HEK293 (cell line): ENCODE data around the gene FZR1.

Source experiments
- CTCF ChIA-PET: fragments of 350-600 bp; formaldehyde crosslinking; extraction: SDS; loops from one replicate; lab custom pipeline; 2021; ENCODE audit warnings: antibody characterized with exemption; lab: Yijun Ruan, JAX
- POLR2A ChIA-PET: fragments of 300-600 bp; formaldehyde crosslinking; extraction: SDS; loops from one replicate; lab custom pipeline; 2020; ENCODE audit warnings: antibody characterized with exemption, inconsistent platforms; lab: Yijun Ruan, JAX
- H3K27ac ChIP-seq: fragments of 200-500 bp; sonication (Bioruptor generic); 2 replicates; pipeline ENCODE4 v1.5.1; 2014; ENCODE audit warnings: low read depth, low read length, control low read depth, inconsistent platforms; ENCODE audit errors: extremely low read depth
- H3K36me3 ChIP-seq, 2 experiments: fragments of 200-500 bp in 1 of 2; sonication (Bioruptor generic) in 1 of 2; 1 replicate in 1 of 2; 2 replicates in 1 of 2; pipeline ENCODE4 v1.5.1; 2014 to 2017; ENCODE audit warnings: inconsistent platforms in 2 of 2, low read length in 2 of 2; ENCODE audit not compliant: control insufficient read depth in 2 of 2, insufficient read depth in 1 of 2
- H3K4me1 ChIP-seq: fragments of 200-500 bp; sonication (Bioruptor generic); 2 replicates; pipeline ENCODE4 v1.5.1; 2014; ENCODE audit warnings: mild to moderate bottlenecking, low read length, inconsistent platforms; ENCODE audit not compliant: control insufficient read depth, insufficient read depth
- H3K4me3 ChIP-seq: 2 replicates; pipeline ENCODE4 v1.5.1; 2011; ENCODE audit warnings: low read depth, mild to moderate bottlenecking, control low read depth, low read length, moderate library complexity
- H3K9me3 ChIP-seq: fragments of 200-500 bp; sonication (Bioruptor generic); 2 replicates; pipeline ENCODE4 v1.5.1; 2014; ENCODE audit warnings: low read depth, low read length, inconsistent platforms; ENCODE audit not compliant: control insufficient read depth, insufficient read depth
- ATF2 ChIP-seq: fragments of 450-650 bp; formaldehyde crosslinking; IDR thresholded peaks from 2 replicates; pipeline ENCODE4 v1.5.1; 2016; ENCODE audit warnings: missing biosample characterization, missing genetic modification characterization, low read depth
- EGR2 ChIP-seq: fragments of 450-650 bp; formaldehyde crosslinking; IDR thresholded peaks from 2 replicates; pipeline ENCODE4 v1.5.1; 2016; ENCODE audit warnings: low read depth, missing biosample characterization, missing genetic modification characterization
- GFI1B ChIP-seq: fragments of 450-650 bp; formaldehyde crosslinking; IDR thresholded peaks from 2 replicates; pipeline ENCODE4 v1.5.1; 2016; ENCODE audit warnings: missing biosample characterization, missing genetic modification characterization
- GLIS1 ChIP-seq: fragments of 450-650 bp; formaldehyde crosslinking; IDR thresholded peaks from 2 replicates; pipeline ENCODE4 v1.5.1; 2016; ENCODE audit warnings: missing biosample characterization, missing genetic modification characterization
- IKZF3 ChIP-seq: fragments of 450-650 bp; IDR thresholded peaks from 2 replicates; pipeline ENCODE4 v1.5.0; 2018; ENCODE audit warnings: missing biosample characterization, mild to moderate bottlenecking, missing genetic modification characterization, moderate library complexity
- KLF1 ChIP-seq: fragments of 450-650 bp; formaldehyde crosslinking; IDR thresholded peaks from 2 replicates; pipeline ENCODE4 v1.5.1; 2016; ENCODE audit warnings: missing biosample characterization, missing genetic modification characterization
- MYNN ChIP-seq: fragments of 450-650 bp; formaldehyde crosslinking; IDR thresholded peaks from 2 replicates; pipeline ENCODE4 v1.5.1; 2016; ENCODE audit warnings: missing biosample characterization, missing genetic modification characterization, borderline replicate concordance
- OVOL3 ChIP-seq: fragments of 450-650 bp; formaldehyde crosslinking; IDR thresholded peaks from 2 replicates; pipeline ENCODE4 v1.5.1; 2016; ENCODE audit warnings: missing biosample characterization, missing genetic modification characterization
- PBX3 ChIP-seq: sonication (generic); formaldehyde crosslinking; IDR thresholded peaks from 2 replicates; pipeline ENCODE4 v1.8.1; 2022; ENCODE audit warnings: mild to moderate bottlenecking, moderate library complexity, missing genetic modification reagents
- TCF7L2 ChIP-seq: IDR thresholded peaks from 2 replicates; pipeline ENCODE4 v1.6.1; 2011; ENCODE audit warnings: low read depth, mild to moderate bottlenecking, inconsistent platforms, low read length, moderate library complexity, borderline replicate concordance
- YY2 ChIP-seq: fragments of 450-650 bp; formaldehyde crosslinking; IDR thresholded peaks from 2 replicates; pipeline ENCODE4 v1.5.1; 2016; ENCODE audit warnings: missing biosample characterization, missing genetic modification characterization
- ZBTB11 ChIP-seq: fragments of 450-650 bp; formaldehyde crosslinking; conservative IDR thresholded peaks from 2 replicates; pipeline ENCODE4 v1.5.1; 2016; ENCODE audit warnings: low read depth, missing biosample characterization, missing genetic modification characterization
- ZBTB44 ChIP-seq: fragments of 450-650 bp; IDR thresholded peaks from 2 replicates; pipeline ENCODE4 v1.5.1; 2018; ENCODE audit warnings: missing biosample characterization, mild to moderate bottlenecking, missing genetic modification characterization
- ZFHX2 ChIP-seq: fragments of 450-650 bp; formaldehyde crosslinking; conservative IDR thresholded peaks from 2 replicates; pipeline ENCODE4 v1.5.1; 2016; ENCODE audit warnings: missing biosample characterization, missing genetic modification characterization
- ZIC2 ChIP-seq: fragments of 450-650 bp; formaldehyde crosslinking; IDR thresholded peaks from 2 replicates; pipeline ENCODE4 v1.5.1; 2016; ENCODE audit warnings: missing biosample characterization, missing genetic modification characterization
- ZNF335 ChIP-seq: fragments of 450-650 bp; formaldehyde crosslinking; conservative IDR thresholded peaks from 2 replicates; pipeline ENCODE4 v1.5.1; 2016; ENCODE audit warnings: missing biosample characterization, missing genetic modification characterization
- ZNF341 ChIP-seq: fragments of 450-650 bp; formaldehyde crosslinking; IDR thresholded peaks from 2 replicates; pipeline ENCODE4; 2016; ENCODE audit warnings: low read depth, missing biosample characterization, missing genetic modification characterization
- ZNF416 ChIP-seq: fragments of 450-650 bp; formaldehyde crosslinking; IDR thresholded peaks from 2 replicates; pipeline ENCODE4 v1.5.1; 2016; ENCODE audit warnings: missing biosample characterization, missing genetic modification characterization
- ZNF510 ChIP-seq: fragments of 450-650 bp; formaldehyde crosslinking; IDR thresholded peaks from 2 replicates; pipeline ENCODE4 v1.5.1; 2018; ENCODE audit warnings: mild to moderate bottlenecking, missing genetic modification characterization, missing biosample characterization; ENCODE audit not compliant: insufficient replicate concordance
- ZNF530 ChIP-seq: fragments of 450-650 bp; formaldehyde crosslinking; IDR thresholded peaks from 2 replicates; pipeline ENCODE4 v1.5.1; 2016; ENCODE audit warnings: low read depth, missing biosample characterization, missing genetic modification characterization
- ZNF629 ChIP-seq: fragments of 450-650 bp; formaldehyde crosslinking; IDR thresholded peaks from 2 replicates; pipeline ENCODE4 v1.5.1; 2017; ENCODE audit warnings: missing biosample characterization, missing genetic modification characterization
- ZNF654 ChIP-seq: fragments of 450-650 bp; formaldehyde crosslinking; IDR thresholded peaks from 2 replicates; pipeline ENCODE4 v1.5.1; 2016; ENCODE audit warnings: low read depth, missing biosample characterization, missing genetic modification characterization
- ZNF692 ChIP-seq: fragments of 450-650 bp; formaldehyde crosslinking; IDR thresholded peaks from 2 replicates; pipeline ENCODE4 v1.5.1; 2016; ENCODE audit warnings: missing biosample characterization, missing genetic modification characterization
- ZNF76 ChIP-seq: fragments of 450-650 bp; formaldehyde crosslinking; IDR thresholded peaks from 2 replicates; pipeline ENCODE4; 2016; ENCODE audit warnings: low read depth, missing biosample characterization, missing genetic modification characterization, borderline replicate concordance
- ZNF768 ChIP-seq: fragments of 450-650 bp; formaldehyde crosslinking; IDR thresholded peaks from 2 replicates; pipeline ENCODE4 v1.5.1; 2018; ENCODE audit warnings: missing biosample characterization, mild to moderate bottlenecking, missing genetic modification characterization
- ZNF843 ChIP-seq: fragments of 450-650 bp; formaldehyde crosslinking; IDR thresholded peaks from 2 replicates; pipeline ENCODE4 v1.5.1; 2016; ENCODE audit warnings: missing biosample characterization, missing genetic modification characterization
- ZSCAN30 ChIP-seq: fragments of 450-650 bp; IDR thresholded peaks from 2 replicates; pipeline ENCODE4 v1.5.1; 2018; ENCODE audit warnings: missing biosample characterization, mild to moderate bottlenecking, missing genetic modification characterization, moderate library complexity

The FZR1 gene

GRCh38 chr19:3505598-3506383 is at the start of gene FZR1 (continued):
- TF ChIP-seq ZNF692 (tag by site-specific recombination) (peak; percentile 77), ZBTB11 (tag by site-specific recombination) (peak; percentile 81), KLF1 (tag by site-specific recombination) (peak; percentile 77), ZNF530 (no peak), GLIS1 (tag by site-specific recombination) (peak; percentile 65), ZIC2 (peak; percentile 58), ATF2 (peak; percentile 28; the same call in 1 of the 2 replicates), ZNF843 (tag by site-specific recombination) (peak; percentile 47; the same call in 1 of the 2 replicates), ZNF629 (tag by site-specific recombination) (peak; percentile 99), ZNF76 (tag by site-specific recombination) (peak; percentile 95), GFI1B (no peak), YY2 (peak; percentile 26; the same call in 1 of the 2 replicates), ZNF335 (tag by site-specific recombination) (peak; percentile 88), OVOL3 (tag by site-specific recombination) (no peak), ZNF341 (no peak), PBX3 (CRISPR knock-in tag) (0 out of 2 replicates have a peak, but pooled peaks have one; percentile 27), IKZF3 (no peak)

- ChIA-PET POLR2A (interaction anchor here (0.6 kb wide), 1 partner anchor 122 kb away, joined by 4 read pairs; no protein-coding TSS in a partner anchor), CTCF (no interaction called here)
- H3K27ac ChIP-seq, result no peak overlapping the region
- peaks cover 8% of the 10 kb centered on the region for H3K4me1 ChIP-seq
- peaks cover 0 to 37% of the 10 kb centered on the region in 2 experiments; a peak in 2 of 3 replicates for H3K36me3 ChIP-seq
- no peaks in the 10 kb centered on the region for H3K9me3 ChIP-seq
- no peak overlapping the region for H3K4me3 ChIP-seq
- no peak for TF ChIP-seq ZNF510 (tag by site-specific recombination)
- TF ChIP-seq EGR2, result 0 out of 2 replicates have a peak, but pooled peaks have one; percentile 16
- no peak for TF ChIP-seq ZBTB44
- TF ChIP-seq ZNF416 (tag by site-specific recombination), result no peak
- TF ChIP-seq ZNF654 (tag by site-specific recombination), result no peak
- no peak for TF ChIP-seq TCF7L2
- 0 out of 2 replicates have a peak, but pooled peaks have one; percentile 19 for TF ChIP-seq ZFHX2 (tag by site-specific recombination)
- TF ChIP-seq MYNN (tag by site-specific recombination), result no peak
- TF ChIP-seq ZSCAN30, result no peak
- TF ChIP-seq ZNF768 (tag by site-specific recombination), result peak; percentile 51; the same call in 1 of the 2 replicates
Observed at GRCh38 chr19:3456925-3457527, 49.1 kb upstream of the FZR1 start.
